Panc1 (cell line): ENCODE measurements around the gene CD96. TPM values are rescaled to one million over a fixed set of nuclear protein-coding genes. Genes with fewer than 3 reads are reported as not detected.

Experiments
- ATAC-seq: fragments of 200-7000 bp; cut with Tn5 transposase; 2 replicates; pipeline ENCODE4 v1.9.1; 2020; ENCODE audit warnings: mild to moderate bottlenecking, moderate library complexity
- Bru-seq: library from RNA; stranded (reverse); fragments of 400-500 nt; gene quantifications from one replicate; lab custom pipeline; 2021; lab: Mats Ljungman, UMichigan
- BruChase-seq, 2 experiments: library from RNA; stranded (reverse); fragments of 400-500 nt; gene quantifications; one replicate each; lab custom pipeline; 2021; lab: Mats Ljungman, UMichigan
- BruUV-seq: library from RNA; stranded (reverse); fragments of 400-500 nt; replicated peaks from 2 replicates; lab custom pipeline; 2021; lab: Mats Ljungman, UMichigan
- CTCF ChIA-PET: fragments of 300-600 bp; sonication (Branson Sonifier 250); formaldehyde crosslinking; loops from one replicate; lab custom pipeline; 2022; ENCODE audit warnings: antibody characterized with exemption; lab: Charles Lee
- POLR2A ChIA-PET: fragments of 300-600 bp; sonication (Branson Sonifier 250); formaldehyde crosslinking; loops from one replicate; lab custom pipeline; 2022; ENCODE audit warnings: antibody characterized with exemption; lab: Charles Lee
- DNase-seq: peaks from one replicate; pipeline ENCODE4 v3.0.0-alpha.2; 2010; ENCODE audit warnings: low read depth, low spot score
- H3K27ac ChIP-seq: 2 replicates; pipeline ENCODE4 v1.5.1; 2011; ENCODE audit warnings: mild to moderate bottlenecking, low read length, inconsistent platforms
- H3K27me3 ChIP-seq: fragments of 200-500 bp; sonication (Bioruptor generic); 2 replicates; pipeline ENCODE4 v1.6.0; 2014; ENCODE audit warnings: low read length, inconsistent platforms; ENCODE audit not compliant: control insufficient read depth, insufficient read depth
- H3K36me3 ChIP-seq: fragments of 200-500 bp; sonication (Bioruptor generic); 2 replicates; pipeline ENCODE4 v1.5.1; 2014; ENCODE audit warnings: inconsistent platforms, mild to moderate bottlenecking, low read length, moderate library complexity; ENCODE audit not compliant: control insufficient read depth, insufficient read depth
- H3K4me1 ChIP-seq: 2 replicates; pipeline ENCODE4 v1.5.1; 2011; ENCODE audit warnings: inconsistent platforms, mild to moderate bottlenecking, low read length, moderate library complexity; ENCODE audit not compliant: control insufficient read depth, insufficient read depth
- H3K4me3 ChIP-seq, 2 experiments: 2 replicates each; pipeline ENCODE4 v1.5.1; 2011 to 2012; ENCODE audit warnings: low read depth in 2 of 2, low read length in 2 of 2, mild to moderate bottlenecking in 2 of 2, inconsistent platforms in 1 of 2, moderate library complexity in 1 of 2
- H3K9me3 ChIP-seq: fragments of 200-500 bp; sonication (Bioruptor generic); 2 replicates; pipeline ENCODE4 v1.5.1; 2014; ENCODE audit warnings: low read depth, mild to moderate bottlenecking, inconsistent platforms, low read length, moderate library complexity; ENCODE audit not compliant: control insufficient read depth, insufficient read depth
- CTCF ChIP-seq: fragments of 450-650 bp; IDR thresholded peaks from 2 replicates; pipeline ENCODE4 v1.5.1; 2017; ENCODE audit warnings: mild to moderate bottlenecking
- POLR2AphosphoS5 ChIP-seq: IDR thresholded peaks from 2 replicates; pipeline ENCODE4 v1.6.1; 2012; ENCODE audit warnings: mild to moderate bottlenecking, low read depth, low read length, moderate library complexity
- REST ChIP-seq, 2 experiments: IDR thresholded peaks; 2 replicates each; pipeline ENCODE4 v1.6.1; 2011 to 2012; ENCODE audit warnings: low read depth in 2 of 2, control low read depth in 1 of 2, low read length in 1 of 2, mild to moderate bottlenecking in 1 of 2, moderate library complexity in 1 of 2; ENCODE audit not compliant: insufficient read depth in 1 of 2
- SIN3A ChIP-seq: IDR thresholded peaks from 2 replicates; pipeline ENCODE4 v1.6.1; 2012; ENCODE audit warnings: low read depth, mild to moderate bottlenecking, low read length, moderate library complexity, borderline replicate concordance; ENCODE audit not compliant: insufficient read depth
- TCF7L2 ChIP-seq: IDR thresholded peaks from 2 replicates; pipeline ENCODE4 v1.6.1; 2011; ENCODE audit warnings: mild to moderate bottlenecking, low read depth, low read length, inconsistent platforms
- in situ Hi-C: cut with HindIII; loops from 2 replicates; pipeline ENCODE4 v1.10.0; 2016; ENCODE audit warnings: low sequenced_read_pairs, low pct_unique_long_range_greater_than_20kb
- intact Hi-C: fragments of 100-400 bp; cut with micrococcal nuclease; formaldehyde crosslinking; loops from one replicate; pipeline ENCODE4 v1.10.0; 2022; ENCODE audit not compliant: unreplicated experiment
- long read RNA-seq: library from polyadenylated mRNA; unstranded; transcript quantifications from one replicate; pipeline ENCODE4 v2.0.0, GENCODE V29; 2021; ENCODE audit not compliant: unreplicated experiment
- polyA plus RNA-seq: library from polyadenylated mRNA; unstranded; fragments of >200 nt; gene quantifications from one replicate; pipeline ENCODE4 v1.2.1, GENCODE V29; 2012; ENCODE audit warnings: missing spikeins; ENCODE audit not compliant: insufficient read length
- total RNA-seq: library from RNA; stranded (reverse); gene quantifications from one replicate; pipeline ENCODE4 v1.2.1, GENCODE V29; 2021; ENCODE audit not compliant: unreplicated experiment

CD96 gene
- not detected for total RNA-seq
- not detected for polyA plus RNA-seq
- Bru-seq, nascent RNA: percentile 5 among the genes with signal in this experiment
- percentile 3 among the genes with signal in this experiment for BruChase-seq, experiment 1, labeled RNA remaining after a 2-hour chase
- BruChase-seq, experiment 2, labeled RNA remaining after a 6-hour chase: not detected
- long read RNA-seq: 0 reads

- no peak for DNase-seq
- ChIA-PET POLR2A (no interaction called here), CTCF (interaction anchor here (0.6 kb wide), 1 partner anchor 462 kb away, joined by 5 read pairs; no protein-coding TSS in a partner anchor)
- Histone ChIP-seq H3K27ac (no peak within 1 kb of the TSS), H3K9me3 (no peaks in the 10 kb centered on the region), H3K27me3 (no peaks in the 10 kb centered on the region), H3K36me3 (no peaks in the 10 kb centered on the region), H3K4me3 (no peak within 1 kb of the TSS), H3K4me1 (no peaks in the 10 kb centered on the region)
- intact Hi-C loops: no loop called here
- BruUV-seq: no TSS peak
- TF ChIP-seq REST (IDR thresholded peaks at IDR 0.05; ENCODE audit: insufficient read depth in 1 of 2, low read depth in 2 of 2, low read length in 1 of 2): no peak
- TF ChIP-seq CTCF: no peak
- no peak for TF ChIP-seq POLR2AphosphoS5
- TF ChIP-seq TCF7L2: no peak
- no peak for TF ChIP-seq SIN3A
- ATAC-seq: no peak
- in situ Hi-C loops: no loop called here
These were observed at the start of gene CD96 for GRCh38 chr3:111541911-111542483. CD96 (plus strand) TSS chr3:111542197; CDS start chr3:111542249, 52 bp downstream.

- Histone ChIP-seq H3K27ac (no peak overlapping the region), H3K27me3 (no peaks in the 10 kb centered on the region), H3K9me3 (no peaks in the 10 kb centered on the region), H3K4me1 (no peaks in the 10 kb centered on the region), H3K4me3 (no peak overlapping the region), H3K36me3 (no peaks in the 10 kb centered on the region)
- POLR2A ChIA-PET: no interaction called here
- no TSS peak for BruUV-seq
- no peak for DNase-seq
- CTCF ChIA-PET: no interaction called here
- TF ChIP-seq CTCF (no peak), TCF7L2 (no peak), REST (IDR thresholded peaks at IDR 0.05; ENCODE audit: insufficient read depth in 1 of 2, low read depth in 2 of 2, low read length in 1 of 2) (no peak), SIN3A (no peak), POLR2AphosphoS5 (no peak)
- in situ Hi-C loops: no loop called here
- intact Hi-C loops: no loop called here
- no peak for ATAC-seq
These were observed 48.7 kb upstream of the CD96 start for GRCh38 chr3:111493276-111493675.
